ENCODE results near the gene NPAS2.

DNA sequence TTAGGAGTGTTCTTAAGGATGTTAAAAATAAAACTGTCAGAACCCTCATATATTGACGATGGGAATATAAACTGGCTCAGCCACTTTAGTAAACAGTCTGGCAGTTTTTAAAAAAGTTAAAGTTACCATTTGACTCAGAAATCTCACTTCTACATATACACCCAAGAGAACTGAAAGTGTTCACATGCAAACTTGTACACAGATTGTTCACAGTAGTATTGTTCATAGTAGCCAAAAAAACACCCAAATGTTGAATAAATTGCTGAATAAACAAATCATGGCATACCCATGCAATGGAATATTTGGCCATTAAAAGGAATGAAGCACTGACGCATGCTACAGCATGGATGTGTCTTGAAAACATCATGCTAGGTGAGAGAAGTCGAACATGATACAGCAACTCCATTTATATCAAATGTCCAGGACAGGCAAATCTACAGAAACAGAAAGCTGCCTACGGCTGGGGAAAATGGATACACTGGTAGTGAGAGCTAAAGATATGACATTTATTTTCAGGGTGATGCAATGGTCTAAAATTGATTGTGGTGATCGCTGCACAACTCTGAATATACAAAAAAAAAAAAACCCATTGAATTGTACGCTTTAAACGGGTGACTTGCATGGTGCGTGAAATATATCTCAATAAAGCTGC is 192.2 kb downstream of the NPAS2 start:
- TF ChIP-seq EZH2 (IDR thresholded peaks at IDR 0.05; ENCODE audit: low read depth) (no peak), CTCF (conservative IDR thresholded peaks at IDR 0.05) (no peak)

All from PC-9 (cell line).